Muscle layer of duodenum (tissue), 2 donors: ENCODE data around the gene RFX3.

ENCODE experiments used
- H3K27ac ChIP-seq: one replicate; pipeline ENCODE4 v1.7.0; 2013; ENCODE audit warnings: mild to moderate bottlenecking, low read length
- H3K27me3 ChIP-seq: one replicate; pipeline ENCODE4 v1.7.0; 2013; ENCODE audit warnings: low read depth, mild to moderate bottlenecking, control low read depth, low read length
- H3K36me3 ChIP-seq, 2 donors: one replicate each; pipeline ENCODE4 v1.7.0; 2013; ENCODE audit warnings: low read length in 2 of 2, control low read depth in 1 of 2, mild to moderate bottlenecking in 1 of 2; ENCODE audit not compliant: insufficient read depth in 2 of 2, control insufficient read depth in 1 of 2
- H3K4me1 ChIP-seq, 2 donors: one replicate each; pipeline ENCODE4 v1.7.0; 2013; ENCODE audit warnings: low read length in 2 of 2, mild to moderate bottlenecking in 2 of 2, control low read depth in 1 of 2, moderate library complexity in 1 of 2; ENCODE audit not compliant: insufficient read depth in 2 of 2, control insufficient read depth in 1 of 2
- H3K4me3 ChIP-seq, 2 donors: one replicate each; pipeline ENCODE4 v1.7.0; 2013; ENCODE audit warnings: low read length in 2 of 2, low read depth in 1 of 2, mild to moderate bottlenecking in 1 of 2
- H3K9me3 ChIP-seq, 2 donors: one replicate each; pipeline ENCODE4 v1.7.0; 2013; ENCODE audit warnings: low read length in 2 of 2, control low read depth in 1 of 2, mild to moderate bottlenecking in 1 of 2; ENCODE audit not compliant: control insufficient read depth in 1 of 2
- donor health status: healthy.

RFX3 gene

DNA sequence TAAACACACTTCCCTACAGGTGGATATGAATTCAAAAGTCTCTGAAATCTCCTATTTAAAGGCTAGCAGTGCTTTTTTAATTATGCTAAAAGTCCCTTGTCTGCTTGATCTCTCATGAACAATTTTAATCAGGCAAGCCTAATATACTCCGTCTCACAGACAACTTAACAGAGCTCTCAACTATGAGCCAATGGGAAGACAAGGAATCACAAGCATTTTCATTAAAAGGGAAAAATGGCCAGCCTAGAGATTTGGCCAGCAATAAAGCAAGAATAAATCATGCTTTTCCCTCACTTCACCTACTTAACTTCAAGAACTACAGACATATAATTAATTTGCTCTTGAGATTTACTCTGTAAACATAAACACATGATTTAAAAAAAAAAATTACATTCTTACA, 78.0 kb downstream of the RFX3 start:
- Histone ChIP-seq H3K27me3 (no peaks in the 10 kb centered on the region), H3K27ac (no peak overlapping the region), H3K4me3 (no peak overlapping the region), H3K4me1 (peaks cover 0 to 11% of the 10 kb centered on the region in 2 donors), H3K9me3 (no peaks in the 10 kb centered on the region), H3K36me3 (no peaks in the 10 kb centered on the region)

DNA sequence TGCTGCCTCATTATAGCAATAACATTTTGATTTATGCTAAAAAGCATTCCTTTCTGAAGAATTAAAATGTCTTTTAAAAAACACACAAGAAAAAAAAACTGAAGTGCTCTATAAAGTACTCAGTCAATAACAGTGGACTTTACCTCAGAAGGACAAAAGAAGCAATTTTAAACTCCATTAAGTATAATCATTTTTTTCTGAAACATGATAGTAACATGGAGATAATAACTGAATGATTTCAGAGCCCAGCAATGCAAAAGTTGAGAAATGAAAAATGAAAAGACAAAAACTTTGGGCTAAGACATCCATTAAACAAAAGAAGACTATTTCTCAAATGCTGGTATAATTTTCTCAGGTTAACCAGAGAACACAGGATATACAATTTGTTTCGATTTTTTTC, 78.7 kb downstream of the RFX3 start:
- H3K4me3 ChIP-seq = no peak overlapping the region

GRCh38 chr9:3446313-3446712, 79.5 kb downstream of the RFX3 start:
- no peaks in the 10 kb centered on the region for H3K27me3 ChIP-seq
- no peak overlapping the region for H3K4me3 ChIP-seq
- no peaks in the 10 kb centered on the region for H3K36me3 ChIP-seq

More for the DNA sequence above, 78.7 kb downstream of the RFX3 start:
- Histone ChIP-seq H3K27me3 (no peaks in the 10 kb centered on the region), H3K27ac (no peak overlapping the region), H3K36me3 (no peaks in the 10 kb centered on the region), H3K9me3 (no peaks in the 10 kb centered on the region), H3K4me1 (peaks cover 0 to 11% of the 10 kb centered on the region in 2 donors)

GRCh38 chr9:3444016-3444415, 81.8 kb downstream of the RFX3 start:
- no peak overlapping the region for H3K27ac ChIP-seq
- no peaks in the 10 kb centered on the region for H3K36me3 ChIP-seq
- no peaks in the 10 kb centered on the region for H3K9me3 ChIP-seq
- no peaks in the 10 kb centered on the region for H3K27me3 ChIP-seq
- no peak overlapping the region for H3K4me3 ChIP-seq
- H3K4me1 ChIP-seq = peaks cover 0 to 11% of the 10 kb centered on the region in 2 donors

More at GRCh38 chr9:3446313-3446712, 79.5 kb downstream of the RFX3 start:
- H3K4me1 ChIP-seq = peaks cover 0 to 11% of the 10 kb centered on the region in 2 donors
- H3K9me3 ChIP-seq = no peaks in the 10 kb centered on the region
- H3K27ac ChIP-seq = no peak overlapping the region

GRCh38 chr9:3441197-3441816, 84.5 kb downstream of the RFX3 start:
- H3K27ac ChIP-seq = no peak overlapping the region
- H3K9me3 ChIP-seq = no peaks in the 10 kb centered on the region
- H3K36me3 ChIP-seq = no peaks in the 10 kb centered on the region
- no peak overlapping the region for H3K4me3 ChIP-seq
- no peaks in the 10 kb centered on the region for H3K27me3 ChIP-seq
- no peaks in the 10 kb centered on the region for H3K4me1 ChIP-seq

GRCh38 chr9:3436629-3437420, 89.0 kb downstream of the RFX3 start:
- H3K27ac ChIP-seq = no peak overlapping the region
- no peaks in the 10 kb centered on the region for H3K27me3 ChIP-seq
- no peaks in the 10 kb centered on the region for H3K4me1 ChIP-seq
- H3K36me3 ChIP-seq = no peaks in the 10 kb centered on the region
- no peak overlapping the region for H3K4me3 ChIP-seq
- no peaks in the 10 kb centered on the region for H3K9me3 ChIP-seq

GRCh38 chr9:3435732-3436131, 90.1 kb downstream of the RFX3 start:
- Histone ChIP-seq H3K9me3 (no peaks in the 10 kb centered on the region), H3K4me3 (no peak overlapping the region), H3K27ac (no peak overlapping the region), H3K4me1 (no peaks in the 10 kb centered on the region), H3K27me3 (no peaks in the 10 kb centered on the region), H3K36me3 (no peaks in the 10 kb centered on the region)

DNA sequence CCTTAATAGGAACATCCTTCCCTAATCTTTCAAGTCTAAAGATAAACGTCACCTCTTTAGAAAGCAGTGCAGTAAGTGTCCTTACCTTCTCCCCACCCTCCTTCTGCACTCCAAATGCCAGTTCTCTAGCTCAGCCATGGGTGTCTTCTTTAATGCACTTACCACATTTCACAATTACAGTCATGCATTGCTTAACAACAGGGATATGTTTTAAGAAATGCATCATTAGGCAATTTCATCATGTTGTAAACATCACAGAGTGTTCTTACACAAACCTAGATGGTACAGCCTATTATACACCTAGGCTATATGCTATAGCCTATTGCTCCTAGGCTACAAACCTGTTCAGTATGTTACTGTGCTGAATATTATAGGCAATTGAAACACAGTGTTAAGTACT, 91.2 kb downstream of the RFX3 start:
- H3K36me3 ChIP-seq = no peaks in the 10 kb centered on the region
- no peaks in the 10 kb centered on the region for H3K9me3 ChIP-seq
- no peaks in the 10 kb centered on the region for H3K27me3 ChIP-seq
- H3K4me1 ChIP-seq = no peaks in the 10 kb centered on the region
- H3K27ac ChIP-seq = no peak overlapping the region
- no peak overlapping the region for H3K4me3 ChIP-seq

GRCh38 chr9:3433754-3434153, 92.0 kb downstream of the RFX3 start:
- Histone ChIP-seq H3K4me1 (no peaks in the 10 kb centered on the region), H3K36me3 (no peaks in the 10 kb centered on the region), H3K27ac (no peak overlapping the region), H3K4me3 (no peak overlapping the region), H3K9me3 (no peaks in the 10 kb centered on the region), H3K27me3 (no peaks in the 10 kb centered on the region)

- Histone ChIP-seq H3K4me3 (no peak overlapping the region), H3K9me3 (no peaks in the 10 kb centered on the region), H3K36me3 (no peaks in the 10 kb centered on the region), H3K27me3 (no peaks in the 10 kb centered on the region), H3K27ac (no peak overlapping the region), H3K4me1 (no peaks in the 10 kb centered on the region)
Measured at GRCh38 chr9:3433066-3433465, 92.7 kb downstream of the RFX3 start.

DNA sequence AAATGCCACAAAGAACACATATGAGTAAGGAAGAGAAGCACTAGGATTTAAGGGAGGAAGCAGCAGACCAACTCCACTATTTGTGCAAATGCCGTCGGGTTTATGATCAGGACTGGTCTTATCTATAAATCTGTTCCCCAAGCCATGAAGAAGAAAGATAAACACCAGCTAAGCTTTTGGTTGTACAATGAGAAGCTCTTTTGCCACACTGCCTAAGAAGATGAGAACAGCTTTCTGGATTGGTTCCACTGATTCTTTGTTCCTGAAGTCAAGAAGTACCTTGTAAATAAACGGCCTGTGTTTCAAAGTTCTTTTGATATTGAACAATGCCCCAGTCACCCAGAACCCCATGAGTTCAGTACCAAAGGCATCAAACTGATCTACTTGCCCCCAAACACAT, 93.9 kb downstream of the RFX3 start:
- Histone ChIP-seq H3K4me3 (no peak overlapping the region), H3K4me1 (no peaks in the 10 kb centered on the region), H3K9me3 (no peaks in the 10 kb centered on the region), H3K36me3 (no peaks in the 10 kb centered on the region), H3K27me3 (no peaks in the 10 kb centered on the region), H3K27ac (no peak overlapping the region)
